Calu3 (cell line): ENCODE data around the gene RABEP1. TPM values are rescaled to one million over a fixed set of nuclear protein-coding genes. Genes with fewer than 3 reads are reported as not detected.

Experiments
- BruUV-seq: library from RNA; stranded (reverse); fragments of 400-500 nt; replicated peaks from 2 replicates; lab custom pipeline; 2021; lab: Mats Ljungman, UMichigan
- CTCF ChIA-PET: fragments of 300-600 bp; sonication (Branson Sonifier 250); formaldehyde crosslinking; loops from one replicate; lab custom pipeline; 2022; ENCODE audit warnings: antibody characterized with exemption; lab: Charles Lee
- DNase-seq: peaks from one replicate; pipeline ENCODE4 v3.0.0; 2022
- H3K27ac Mint-ChIP-seq: one replicate; pipeline ENCODE4 v1.8.0; 2022; ENCODE audit warnings: mixed read lengths; ENCODE audit not compliant: unreplicated experiment
- H3K27me3 Mint-ChIP-seq: one replicate; pipeline ENCODE4 v1.8.0; 2022; ENCODE audit warnings: mixed read lengths; ENCODE audit not compliant: unreplicated experiment
- H3K36me3 Mint-ChIP-seq: one replicate; pipeline ENCODE4 v1.8.0; 2022; ENCODE audit warnings: mild to moderate bottlenecking, moderate library complexity, mixed read lengths; ENCODE audit not compliant: insufficient read depth, unreplicated experiment
- H3K4me1 Mint-ChIP-seq: one replicate; pipeline ENCODE4 v1.8.0; 2022; ENCODE audit warnings: mild to moderate bottlenecking, low read depth, mixed read lengths; ENCODE audit not compliant: unreplicated experiment
- H3K4me3 Mint-ChIP-seq: one replicate; pipeline ENCODE4 v1.8.0; 2022; ENCODE audit warnings: mild to moderate bottlenecking, low read depth, moderate library complexity, mixed read lengths; ENCODE audit not compliant: unreplicated experiment
- H3K9me3 Mint-ChIP-seq: one replicate; pipeline ENCODE4 v1.8.0; 2022; ENCODE audit warnings: low read depth, mixed read lengths; ENCODE audit not compliant: unreplicated experiment
- CTCF ChIP-seq: fragments of 200-600 bp; IDR thresholded peaks from one replicate; pipeline ENCODE4 v1.8.0; 2022; ENCODE audit warnings: antibody characterized with exemption; ENCODE audit not compliant: unreplicated experiment
- intact Hi-C: fragments of 100-400 bp; cut with micrococcal nuclease; formaldehyde crosslinking; loops from one replicate; pipeline ENCODE4 v1.10.0; 2022; ENCODE audit not compliant: unreplicated experiment
- total RNA-seq: library from RNA; stranded (reverse); gene quantifications from 2 replicates; pipeline ENCODE4 v1.2.3, GENCODE V29; 2022

RABEP1 gene
- total RNA-seq, 1 experiment from 2014 or later: 33.5 TPM

GRCh38 chr17:5304636-5305035 is 22.6 kb downstream of the RABEP1 start:
- CTCF ChIA-PET: no interaction called here
- H3K4me1 Mint-ChIP-seq: no peaks in the 10 kb centered on the region
- BruUV-seq: no TSS peak

GRCh38 chr17:5309851-5310250 is 27.8 kb downstream of the RABEP1 start:
- no peaks in the 10 kb centered on the region for H3K4me1 Mint-ChIP-seq
- H3K36me3 Mint-ChIP-seq: peaks cover 17% of the 10 kb centered on the region
- H3K4me3 Mint-ChIP-seq: no peak overlapping the region
- DNase-seq: no peak
- intact Hi-C loops: no loop called here
- BruUV-seq: no TSS peak
- TF ChIP-seq CTCF: no peak
- no peaks in the 10 kb centered on the region for H3K9me3 Mint-ChIP-seq
- H3K27ac Mint-ChIP-seq: no peak overlapping the region
- H3K27me3 Mint-ChIP-seq: no peaks in the 10 kb centered on the region
- CTCF ChIA-PET: no interaction called here

More at GRCh38 chr17:5304636-5305035, 22.6 kb downstream of the RABEP1 start:
- DNase-seq: no peak
- intact Hi-C loops: no loop called here
- Mint-ChIP-seq H3K27ac (no peak overlapping the region), H3K27me3 (no peaks in the 10 kb centered on the region), H3K9me3 (no peaks in the 10 kb centered on the region), H3K4me3 (no peak overlapping the region), H3K36me3 (peaks cover 7% of the 10 kb centered on the region)
- no peak for TF ChIP-seq CTCF

GRCh38 chr17:5325851-5326250 is 43.8 kb downstream of the RABEP1 start:
- H3K36me3 Mint-ChIP-seq: no peaks in the 10 kb centered on the region
- no peak for TF ChIP-seq CTCF
- no peaks in the 10 kb centered on the region for H3K4me1 Mint-ChIP-seq
- no TSS peak for BruUV-seq
- intact Hi-C loops: no loop called here
- H3K9me3 Mint-ChIP-seq: no peaks in the 10 kb centered on the region
- CTCF ChIA-PET: no interaction called here
- H3K27me3 Mint-ChIP-seq: no peaks in the 10 kb centered on the region
- no peak overlapping the region for H3K27ac Mint-ChIP-seq
- DNase-seq: no peak
- no peak overlapping the region for H3K4me3 Mint-ChIP-seq

- Mint-ChIP-seq H3K4me3 (no peak overlapping the region), H3K36me3 (peaks cover 5% of the 10 kb centered on the region), H3K27ac (no peak overlapping the region), H3K4me1 (no peaks in the 10 kb centered on the region), H3K9me3 (no peaks in the 10 kb centered on the region), H3K27me3 (no peaks in the 10 kb centered on the region)
- no peak for DNase-seq
- intact Hi-C loops: no loop called here
- no peak for TF ChIP-seq CTCF
- BruUV-seq: no TSS peak
- CTCF ChIA-PET: no interaction called here
These were observed 47.9 kb downstream of the RABEP1 start for GRCh38 chr17:5329784-5330557.
